Measurements from ENCODE around the gene IDH3G.

Gene IDH3G

DNA sequence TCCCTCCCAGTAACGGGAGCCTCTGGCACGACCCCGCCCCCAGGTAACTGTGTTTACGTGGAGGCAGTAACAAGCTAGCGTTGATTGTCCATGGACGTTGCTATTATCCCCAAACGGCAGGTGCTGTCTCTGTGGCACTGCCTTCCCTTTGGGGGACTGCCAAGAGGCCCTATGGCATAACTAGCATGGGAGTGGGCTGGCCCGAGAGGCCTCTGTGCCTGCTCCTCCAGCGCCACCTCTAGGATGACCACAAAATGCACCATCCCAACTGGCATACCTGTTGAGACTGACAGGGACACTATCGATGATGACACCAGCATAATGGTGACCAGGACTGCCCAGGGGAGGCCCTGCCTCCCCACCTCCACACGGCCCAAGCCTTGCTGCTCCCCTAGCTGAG is 11.9 kb downstream of the IDH3G start:
- Histone ChIP-seq H3K9me2 (replicated peaks; ENCODE audit: control insufficient read depth, low read length) (no peaks in the 10 kb centered on the region), H3K4me2 (ENCODE audit: low read length) (no peak overlapping the region), H3F3A (ENCODE audit: control insufficient read depth, insufficient read depth) (no peaks in the 10 kb centered on the region), H3K27me3 (ENCODE audit: control insufficient read depth, low read length) (no peaks in the 10 kb centered on the region), H3K4me3 (ENCODE audit: low read length) (no peak overlapping the region), H3K36me3 (ENCODE audit: control insufficient read depth, low read length) (no peaks in the 10 kb centered on the region), H3K27ac (ENCODE audit: low read depth, low read length) (no peak overlapping the region), H3K9me3 (ENCODE audit: control insufficient read depth, insufficient read depth, low read length) (no peaks in the 10 kb centered on the region), H4K20me1 (ENCODE audit: control insufficient read depth, insufficient read depth, low read depth, low read length) (no peaks in the 10 kb centered on the region), H3K4me1 (ENCODE audit: control insufficient read depth, low read length) (no peaks in the 10 kb centered on the region), H3K79me2 (ENCODE audit: control insufficient read depth, low read length) (no peaks in the 10 kb centered on the region)
- TF ChIP-seq, protein P1, sequence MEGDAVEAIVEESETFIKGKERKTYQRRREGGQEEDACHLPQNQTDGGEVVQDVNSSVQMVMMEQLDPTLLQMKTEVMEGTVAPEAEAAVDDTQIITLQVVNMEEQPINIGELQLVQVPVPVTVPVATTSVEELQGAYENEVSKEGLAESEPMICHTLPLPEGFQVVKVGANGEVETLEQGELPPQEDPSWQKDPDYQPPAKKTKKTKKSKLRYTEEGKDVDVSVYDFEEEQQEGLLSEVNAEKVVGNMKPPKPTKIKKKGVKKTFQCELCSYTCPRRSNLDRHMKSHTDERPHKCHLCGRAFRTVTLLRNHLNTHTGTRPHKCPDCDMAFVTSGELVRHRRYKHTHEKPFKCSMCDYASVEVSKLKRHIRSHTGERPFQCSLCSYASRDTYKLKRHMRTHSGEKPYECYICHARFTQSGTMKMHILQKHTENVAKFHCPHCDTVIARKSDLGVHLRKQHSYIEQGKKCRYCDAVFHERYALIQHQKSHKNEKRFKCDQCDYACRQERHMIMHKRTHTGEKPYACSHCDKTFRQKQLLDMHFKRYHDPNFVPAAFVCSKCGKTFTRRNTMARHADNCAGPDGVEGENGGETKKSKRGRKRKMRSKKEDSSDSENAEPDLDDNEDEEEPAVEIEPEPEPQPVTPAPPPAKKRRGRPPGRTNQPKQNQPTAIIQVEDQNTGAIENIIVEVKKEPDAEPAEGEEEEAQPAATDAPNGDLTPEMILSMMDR (IDR thresholded peaks at IDR 0.05; ENCODE audit: low read depth, low read length, poor library complexity, severe bottlenecking) = no peak
- TF ChIP-seq EZH2phosphoT487 (IDR thresholded peaks at IDR 0.05; ENCODE audit: borderline replicate concordance, low read length) = no peak

DNA sequence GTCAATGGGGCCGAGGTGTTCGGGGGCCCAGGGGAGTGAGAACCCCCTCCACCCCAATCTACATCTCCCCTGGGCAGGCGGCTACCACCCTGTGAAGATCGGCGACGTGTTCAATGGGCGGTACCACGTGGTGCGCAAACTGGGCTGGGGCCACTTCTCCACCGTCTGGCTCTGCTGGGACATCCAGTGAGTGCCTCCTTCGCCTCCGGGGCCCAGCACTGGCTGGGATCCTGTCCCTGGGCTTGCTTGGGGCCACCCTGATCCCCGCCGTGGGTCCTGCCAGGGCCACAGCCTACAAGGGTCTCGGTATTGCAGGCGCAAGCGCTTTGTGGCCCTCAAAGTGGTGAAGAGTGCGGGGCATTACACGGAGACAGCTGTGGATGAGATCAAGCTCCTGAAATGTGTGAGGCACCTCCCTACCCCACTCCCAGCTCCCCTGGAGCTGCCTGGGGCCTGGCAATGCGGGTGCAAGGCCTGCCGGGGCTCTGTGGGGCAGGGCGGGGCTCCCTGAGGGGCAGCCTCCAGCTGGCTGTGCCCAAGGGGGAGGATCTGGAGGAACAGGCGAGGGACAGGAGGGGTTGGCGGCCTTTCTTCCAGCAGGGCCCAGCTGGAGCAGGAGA is 12.6 kb downstream of the IDH3G start:
- Histone ChIP-seq H3K27me3 (ENCODE audit: control insufficient read depth, low read length) (no peaks in the 10 kb centered on the region), H3K27ac (ENCODE audit: low read depth, low read length) (no peak overlapping the region), H4K20me1 (ENCODE audit: control insufficient read depth, insufficient read depth, low read depth, low read length) (no peaks in the 10 kb centered on the region), H3F3A (ENCODE audit: control insufficient read depth, insufficient read depth) (no peaks in the 10 kb centered on the region), H3K79me2 (ENCODE audit: control insufficient read depth, low read length) (no peaks in the 10 kb centered on the region), H3K36me3 (ENCODE audit: control insufficient read depth, low read length) (no peaks in the 10 kb centered on the region), H3K4me3 (ENCODE audit: low read length) (no peak overlapping the region), H3K9me2 (replicated peaks; ENCODE audit: control insufficient read depth, low read length) (no peaks in the 10 kb centered on the region), H3K9me3 (ENCODE audit: control insufficient read depth, insufficient read depth, low read length) (no peaks in the 10 kb centered on the region), H3K4me1 (ENCODE audit: control insufficient read depth, low read length) (no peaks in the 10 kb centered on the region), H3K4me2 (ENCODE audit: low read length) (no peak overlapping the region)
- no peak for TF ChIP-seq EZH2phosphoT487 (IDR thresholded peaks at IDR 0.05; ENCODE audit: borderline replicate concordance, low read length)
- TF ChIP-seq, protein P1 (IDR thresholded peaks at IDR 0.05; ENCODE audit: low read depth, low read length, poor library complexity, severe bottlenecking) = no peak

DNA sequence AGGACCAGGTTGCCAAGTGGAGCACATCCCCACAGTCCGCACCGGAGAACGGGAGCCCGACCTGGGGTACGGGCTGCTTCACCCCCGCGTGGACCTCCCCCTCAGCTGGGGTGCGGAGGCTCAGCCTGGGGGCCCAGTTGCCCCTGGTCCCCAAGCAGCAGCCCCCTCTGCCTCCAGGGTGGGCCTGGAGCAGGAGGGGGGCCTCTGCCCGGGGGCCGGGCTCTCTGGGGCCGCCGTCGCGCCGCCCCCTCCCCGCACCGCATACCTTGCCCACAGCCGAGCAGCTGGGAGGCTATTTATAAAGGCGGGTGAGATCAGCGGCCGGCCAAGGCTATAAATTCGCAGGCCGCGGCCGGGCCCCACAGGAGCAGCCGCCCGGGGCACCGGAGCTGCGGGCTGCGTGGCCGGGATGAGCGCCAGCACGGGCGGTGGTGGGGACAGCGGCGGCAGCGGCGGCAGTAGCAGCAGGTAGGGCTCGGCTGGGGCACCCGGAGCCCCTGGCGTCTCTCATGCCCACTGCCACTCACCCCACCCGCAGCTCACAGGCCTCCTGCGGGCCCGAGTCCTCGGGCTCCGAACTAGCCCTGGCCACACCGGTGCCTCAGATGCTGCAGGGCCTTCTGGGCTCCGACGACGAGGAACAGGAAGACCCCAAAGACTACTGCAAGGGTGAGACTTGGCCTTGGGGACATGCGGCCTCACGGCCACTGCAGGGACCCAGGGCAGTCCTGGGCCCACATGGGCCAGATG is 13.3 kb downstream of the IDH3G start, which contains the start of gene SRPK3:
SRPK3 (plus strand) TSS at position 364 of the 750 bp plus-strand sequence; CDS start at position 410, 46 bp downstream.
- Histone ChIP-seq H3K4me3 (ENCODE audit: low read length) (no peak within 1 kb of the TSS), H3K9me2 (replicated peaks; ENCODE audit: control insufficient read depth, low read length) (no peaks in the 10 kb centered on the region), H3K27ac (ENCODE audit: low read depth, low read length) (no peak within 1 kb of the TSS), H3K36me3 (ENCODE audit: control insufficient read depth, low read length) (no peaks in the 10 kb centered on the region), H3K4me2 (ENCODE audit: low read length) (no peak within 1 kb of the TSS), H3F3A (ENCODE audit: control insufficient read depth, insufficient read depth) (no peaks in the 10 kb centered on the region), H3K9me3 (ENCODE audit: control insufficient read depth, insufficient read depth, low read length) (no peaks in the 10 kb centered on the region), H3K4me1 (ENCODE audit: control insufficient read depth, low read length) (no peaks in the 10 kb centered on the region), H3K79me2 (ENCODE audit: control insufficient read depth, low read length) (no peaks in the 10 kb centered on the region), H3K27me3 (ENCODE audit: control insufficient read depth, low read length) (no peaks in the 10 kb centered on the region), H4K20me1 (ENCODE audit: control insufficient read depth, insufficient read depth, low read depth, low read length) (no peaks in the 10 kb centered on the region)
- TF ChIP-seq, protein P1 (IDR thresholded peaks at IDR 0.05; ENCODE audit: low read depth, low read length, poor library complexity, severe bottlenecking) = no peak
- no peak for TF ChIP-seq EZH2phosphoT487 (IDR thresholded peaks at IDR 0.05; ENCODE audit: borderline replicate concordance, low read length)

All from DOHH2 (cell line).